HG02870 (cell line): Measurements from ENCODE around the gene ARHGAP15.

Source experiments
- ATAC-seq: cut with Tn5 transposase; IDR thresholded peaks from one replicate; pipeline ENCODE4 v1.9.1; 2021; ENCODE audit warnings: mild to moderate bottlenecking, moderate library complexity; ENCODE audit not compliant: unreplicated experiment

ARHGAP15 gene

GRCh38 chr2:143674051-143674450 is 544.8 kb downstream of the ARHGAP15 start:
- ATAC-seq: no peak

GRCh38 chr2:143675021-143675420 is 545.8 kb downstream of the ARHGAP15 start:
- ATAC-seq: no peak

- no peak for ATAC-seq
Measured at GRCh38 chr2:143679617-143680016, 550.4 kb downstream of the ARHGAP15 start.

- ATAC-seq: no peak
Measured at GRCh38 chr2:143680885-143681405, 551.7 kb downstream of the ARHGAP15 start.

GRCh38 chr2:143682436-143683055 is 553.3 kb downstream of the ARHGAP15 start:
- no peak for ATAC-seq

GRCh38 chr2:143683977-143684376 is 554.8 kb downstream of the ARHGAP15 start:
- no peak for ATAC-seq

- no peak for ATAC-seq
Measured at GRCh38 chr2:143684551-143685320, 555.5 kb downstream of the ARHGAP15 start.

- no peak for ATAC-seq
Measured at GRCh38 chr2:143685421-143686078, 556.3 kb downstream of the ARHGAP15 start.

GRCh38 chr2:143686585-143687164 is 557.5 kb downstream of the ARHGAP15 start:
- ATAC-seq: peak; percentile 47

- no peak for ATAC-seq
Measured at GRCh38 chr2:143688248-143688647, 559.0 kb downstream of the ARHGAP15 start.

- ATAC-seq: no peak
Measured at GRCh38 chr2:143688815-143689214, 559.6 kb downstream of the ARHGAP15 start.

GRCh38 chr2:143689541-143689940 is 560.3 kb downstream of the ARHGAP15 start:
- no peak for ATAC-seq

- no peak for ATAC-seq
Measured at GRCh38 chr2:143690235-143690634, 561.0 kb downstream of the ARHGAP15 start.

- ATAC-seq: no peak
Measured at GRCh38 chr2:143691121-143691520, 561.9 kb downstream of the ARHGAP15 start.

- no peak for ATAC-seq
Measured at GRCh38 chr2:143692162-143692561, 562.9 kb downstream of the ARHGAP15 start.

GRCh38 chr2:143692967-143693366 is 563.7 kb downstream of the ARHGAP15 start:
- ATAC-seq: no peak

- no peak for ATAC-seq
Measured at GRCh38 chr2:143694335-143694734, 565.1 kb downstream of the ARHGAP15 start.

GRCh38 chr2:143696651-143697050 is 567.4 kb downstream of the ARHGAP15 start:
- ATAC-seq: peak; percentile 63

- ATAC-seq: peak; percentile 53
Measured at GRCh38 chr2:143697744-143698143, 568.5 kb downstream of the ARHGAP15 start.

GRCh38 chr2:143698352-143698751 is 569.1 kb downstream of the ARHGAP15 start:
- no peak for ATAC-seq

GRCh38 chr2:143698888-143699570 is 569.8 kb downstream of the ARHGAP15 start:
- peak; percentile 47 for ATAC-seq
